HG02678 (cell line): ENCODE measurements around the gene TIAM2.
A peak's percentile ranks its signal among the peaks of the same experiment; 100 is the strongest.

Source experiments
- ATAC-seq: cut with Tn5 transposase; IDR thresholded peaks from one replicate; pipeline ENCODE4 v1.9.1; 2021; ENCODE audit warnings: mild to moderate bottlenecking, moderate library complexity; ENCODE audit not compliant: unreplicated experiment

Gene TIAM2

DNA sequence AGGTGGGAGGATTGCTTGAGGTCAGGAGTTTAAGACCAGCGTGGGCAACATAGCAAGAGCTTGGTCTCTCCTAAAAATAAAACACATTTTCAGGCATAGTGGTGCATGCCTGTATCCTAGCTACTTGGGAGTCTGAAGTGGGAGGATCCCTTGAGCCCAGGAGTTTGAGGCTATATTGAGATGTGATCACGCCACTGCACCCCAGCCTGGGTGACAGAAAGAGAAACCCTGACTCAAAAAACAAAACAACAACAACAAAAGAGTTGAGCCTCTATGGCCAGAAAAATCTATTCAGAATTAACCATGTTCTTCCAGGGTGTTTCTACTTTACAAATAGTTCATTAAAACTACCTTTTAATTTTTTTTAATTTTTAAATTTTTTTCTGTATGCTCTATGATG lies 60.6 kb downstream of the TIAM2 start:
- ATAC-seq = no peak

DNA sequence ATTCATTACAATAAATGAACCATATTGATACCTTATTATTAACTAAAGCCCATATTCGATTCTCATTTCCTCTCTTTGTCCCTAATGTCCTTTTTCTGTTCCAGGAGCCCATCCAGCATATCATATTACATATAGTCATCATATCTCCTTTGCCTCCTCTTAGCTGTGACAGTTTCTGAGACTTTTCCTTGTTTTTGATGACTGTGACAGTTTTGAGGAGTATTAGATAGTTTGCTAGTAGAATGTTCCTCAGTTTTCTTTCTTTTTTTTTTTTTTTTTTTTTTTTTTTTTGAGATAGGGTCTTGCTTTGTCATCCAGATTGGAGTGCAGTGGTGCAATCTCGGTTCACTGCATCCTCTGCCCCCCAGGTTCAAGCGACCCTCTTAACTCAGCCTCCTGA lies 61.6 kb downstream of the TIAM2 start:
- no peak for ATAC-seq

DNA sequence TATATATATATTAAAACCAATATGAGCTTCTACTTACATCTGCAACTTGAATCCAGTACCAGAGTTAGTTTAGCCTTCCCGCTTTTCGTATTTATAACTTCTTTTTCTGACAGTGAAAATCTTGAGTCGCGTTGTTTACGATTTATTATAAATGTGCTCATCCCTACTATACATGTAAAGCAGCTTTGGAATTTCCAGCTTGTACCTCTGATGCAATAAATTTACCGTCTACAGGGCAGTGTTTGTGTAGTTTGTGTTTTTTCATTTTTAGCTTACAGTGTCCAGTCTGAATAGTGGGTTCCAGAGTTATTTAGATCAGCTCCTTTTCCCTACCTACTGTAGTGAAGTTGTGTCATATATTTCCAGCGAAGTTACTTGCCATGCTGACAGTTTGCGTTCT lies 66.3 kb downstream of the TIAM2 start:
- ATAC-seq = no peak

DNA sequence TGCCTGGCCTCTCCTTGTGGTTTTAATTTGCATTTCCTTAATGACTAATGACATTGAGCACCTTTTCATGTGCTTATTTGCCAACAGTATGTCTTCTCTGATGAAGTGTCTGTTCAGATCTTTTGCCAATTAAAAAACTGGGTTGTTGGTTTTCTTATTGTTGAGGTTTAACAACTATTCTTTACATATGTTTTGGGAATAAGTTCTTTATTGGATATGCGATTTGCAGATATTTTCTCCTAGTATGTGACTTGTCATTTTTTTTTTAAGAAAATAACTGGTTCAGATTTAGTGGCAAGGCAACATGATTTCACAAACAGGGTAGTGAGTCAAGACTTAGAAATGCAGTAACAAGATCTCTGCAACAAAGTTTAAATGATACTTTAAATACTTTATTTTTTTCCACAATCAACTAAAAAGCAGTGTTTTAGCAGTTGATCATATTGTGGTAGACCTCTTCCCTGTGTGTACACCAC lies 67.8 kb downstream of the TIAM2 start:
- no peak for ATAC-seq

DNA sequence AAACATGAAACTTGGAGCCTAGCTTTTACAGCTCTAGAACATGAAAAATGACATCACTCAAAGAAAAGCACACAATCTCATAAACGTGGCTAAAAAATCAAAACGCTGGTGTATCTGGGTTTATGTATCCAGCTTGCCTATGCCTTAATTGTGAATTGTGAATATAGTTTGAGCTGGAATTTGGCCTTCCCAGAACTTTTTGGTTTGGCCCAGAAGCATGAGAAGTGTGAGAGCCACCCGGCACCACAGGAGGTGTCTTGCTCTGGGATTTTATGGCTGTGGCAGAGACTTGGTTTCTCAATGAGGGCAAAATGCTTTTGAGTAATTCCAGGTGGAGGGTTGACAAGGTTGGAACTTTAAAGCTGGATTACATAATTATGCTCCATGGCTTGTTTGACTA lies 69.2 kb downstream of the TIAM2 start:
- no peak for ATAC-seq

DNA sequence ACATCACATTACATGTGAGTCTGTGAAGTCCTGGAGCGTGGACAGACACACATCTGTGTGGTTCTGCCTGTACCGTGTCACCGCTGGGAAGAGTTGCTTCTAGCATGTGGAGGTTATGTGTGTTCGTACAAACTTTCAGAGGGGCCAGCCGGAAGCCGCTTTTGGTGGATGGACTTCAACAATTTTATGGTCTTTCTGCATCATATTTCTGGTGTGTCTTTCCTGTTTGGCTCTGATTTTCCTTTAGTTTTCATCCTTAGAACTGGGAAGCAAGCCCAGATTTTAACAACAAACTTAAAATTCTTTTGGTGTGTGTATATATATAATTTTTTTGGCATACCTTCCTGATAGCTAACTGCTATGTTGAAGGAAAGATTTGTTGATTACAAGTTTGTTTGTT lies 71.2 kb downstream of the TIAM2 start:
- no peak for ATAC-seq

DNA sequence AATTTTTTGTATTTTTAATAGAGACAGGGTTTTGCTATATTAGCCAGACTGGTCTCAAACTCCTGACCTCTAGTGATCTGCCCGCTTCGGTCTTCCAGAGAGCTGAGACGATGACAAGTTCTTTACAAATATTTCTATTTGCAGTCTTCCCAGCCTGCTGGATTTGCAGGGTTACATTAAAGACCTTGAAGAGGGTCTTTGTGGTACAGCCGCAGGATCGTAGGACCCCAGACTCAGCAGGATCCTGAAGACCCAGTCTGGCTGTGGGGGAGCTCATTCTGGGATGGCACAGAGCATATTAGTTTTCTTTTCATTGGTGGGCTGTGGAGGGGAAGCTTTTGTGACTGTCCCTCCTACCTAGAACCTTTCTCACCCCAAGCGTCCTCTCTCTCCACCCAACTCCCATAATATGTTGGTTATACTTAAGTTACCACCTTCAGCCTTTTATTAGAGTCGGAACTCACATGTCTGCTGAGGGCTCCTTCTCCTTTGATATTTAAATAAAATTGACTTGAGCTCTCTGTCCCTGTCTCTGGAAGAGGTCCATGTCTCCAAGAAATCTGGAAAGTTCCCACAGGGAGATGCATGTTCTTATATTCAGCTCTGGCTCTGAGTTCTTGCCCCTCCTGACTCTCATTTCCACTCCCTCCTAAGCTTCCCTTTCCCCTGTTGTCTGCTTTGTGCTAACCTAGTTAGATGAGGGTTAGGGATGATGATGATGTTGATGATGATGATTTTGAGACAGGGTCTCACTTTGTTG lies 72.0 kb downstream of the TIAM2 start:
- ATAC-seq = no peak

DNA sequence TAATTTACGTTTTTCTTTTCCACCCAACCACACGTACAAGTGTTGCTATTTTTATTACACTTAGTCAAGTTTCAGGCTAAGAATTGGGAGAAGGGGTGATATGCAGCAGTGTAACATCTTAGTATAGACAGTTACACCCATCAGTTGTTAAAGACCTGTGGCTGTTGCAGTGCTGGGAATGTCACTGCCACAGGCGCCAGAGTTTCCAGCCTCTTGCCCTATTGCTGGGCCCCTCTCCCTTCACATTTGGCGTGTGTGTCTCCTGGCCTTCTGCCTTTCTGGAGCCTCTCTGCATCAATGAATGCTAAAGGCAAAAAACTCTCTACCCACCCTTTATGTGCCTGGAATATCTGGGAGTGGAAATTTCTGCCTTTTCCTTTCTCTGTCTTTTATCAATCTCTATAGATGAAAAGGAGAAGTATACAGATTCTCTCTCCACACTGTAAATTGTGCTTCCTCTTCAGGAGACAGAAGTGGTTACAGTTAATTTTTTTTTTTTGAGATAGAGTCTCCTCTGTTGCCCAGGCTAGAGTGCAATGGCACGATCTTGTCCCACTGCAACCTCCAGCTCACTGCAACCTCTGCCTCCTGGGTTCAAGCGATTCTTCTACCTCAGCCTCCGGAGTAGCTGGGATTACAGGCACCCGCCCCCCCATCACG lies 73.0 kb downstream of the TIAM2 start:
- no peak for ATAC-seq

DNA sequence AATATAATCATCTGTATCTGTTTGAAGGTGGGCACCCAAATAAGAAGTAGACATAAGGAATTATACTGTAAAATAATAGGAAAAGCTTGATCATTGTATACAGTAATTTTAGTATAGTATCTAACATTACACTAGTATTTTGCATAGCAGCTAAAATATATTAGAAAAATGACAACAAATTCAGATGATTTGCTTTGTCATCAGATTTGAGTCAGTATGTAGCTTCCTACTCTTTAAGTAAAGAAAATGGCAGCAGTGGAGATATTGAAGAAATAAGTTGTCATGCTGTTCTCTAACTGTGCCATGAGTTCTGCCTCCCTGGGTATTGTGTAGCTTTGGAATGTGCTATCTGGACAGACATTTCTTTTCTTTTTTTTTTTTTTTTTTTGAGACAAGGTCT lies 74.4 kb downstream of the TIAM2 start:
- no peak for ATAC-seq

DNA sequence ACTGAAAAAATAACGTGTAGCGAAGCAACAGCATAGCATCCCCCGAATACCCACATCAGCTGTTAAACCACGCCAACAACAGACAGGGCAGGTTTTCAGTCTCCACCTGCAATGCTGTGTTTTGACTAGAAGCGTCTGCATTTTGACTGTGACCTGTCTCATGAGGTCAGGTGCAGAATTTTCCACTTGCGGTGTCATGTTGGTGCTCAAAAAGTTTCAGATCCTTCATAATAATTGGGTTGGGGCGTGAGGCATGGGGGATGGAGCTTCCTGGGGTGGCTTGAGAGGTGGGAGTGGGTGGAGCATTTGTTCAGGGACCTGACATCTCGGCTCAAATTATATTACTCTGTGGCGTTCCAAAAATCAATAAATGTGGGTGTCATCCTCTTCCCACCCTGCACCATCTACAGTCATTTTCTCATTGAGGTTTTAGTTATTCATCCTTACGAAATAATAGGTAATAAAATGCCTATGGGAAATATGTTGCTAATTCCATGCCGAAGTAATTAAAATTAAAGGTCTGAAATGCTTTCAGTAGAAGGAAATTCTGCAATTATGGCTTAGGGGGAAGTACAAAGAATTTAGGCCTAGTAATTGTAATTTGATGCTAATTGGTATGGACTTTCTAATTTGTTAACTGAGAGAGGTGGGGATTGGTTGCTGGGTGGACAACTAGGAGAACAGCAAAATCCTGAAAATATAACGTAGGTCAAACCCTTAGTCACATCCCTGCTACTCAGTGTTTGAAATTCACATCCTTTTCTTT lies 81.0 kb downstream of the TIAM2 start:
- no peak for ATAC-seq

DNA sequence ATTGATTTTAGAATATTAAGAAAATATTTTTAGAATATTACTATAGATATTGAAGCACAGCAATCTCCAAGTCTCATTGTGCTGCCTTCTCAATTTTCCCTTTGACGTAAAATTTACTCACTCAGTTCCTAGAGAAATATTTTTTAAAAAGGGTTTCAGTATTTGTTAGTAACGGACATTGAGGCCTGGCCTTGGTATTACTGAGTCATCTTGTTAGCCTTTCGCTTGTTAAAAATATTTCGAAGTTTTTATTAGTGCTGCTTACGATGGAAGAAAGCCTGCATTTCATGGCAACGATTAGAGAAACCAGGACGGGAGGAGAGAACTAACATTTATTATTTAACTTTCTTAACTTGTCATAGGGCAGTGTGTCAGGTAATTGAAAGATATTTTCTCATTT lies 82.2 kb downstream of the TIAM2 start:
- no peak for ATAC-seq

DNA sequence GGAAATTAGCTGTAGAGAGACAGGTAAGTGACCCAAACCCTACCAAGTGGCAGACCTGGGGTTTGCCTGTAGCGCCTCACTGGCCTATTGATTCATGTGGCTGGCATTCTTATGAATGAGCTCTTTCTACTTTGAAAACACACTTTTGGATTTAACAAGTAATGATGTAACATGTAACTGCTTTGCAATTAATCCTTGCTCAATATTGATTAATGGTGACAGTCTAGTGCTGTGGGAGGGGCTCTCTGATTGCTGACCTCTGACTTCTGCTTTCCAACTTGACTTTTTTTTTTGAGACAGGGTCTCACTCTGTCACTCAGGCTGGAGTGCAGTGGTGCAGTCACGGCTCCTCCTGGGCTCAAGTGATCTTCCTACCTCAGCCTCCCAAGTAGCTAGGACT lies 82.7 kb downstream of the TIAM2 start:
- ATAC-seq = no peak

DNA sequence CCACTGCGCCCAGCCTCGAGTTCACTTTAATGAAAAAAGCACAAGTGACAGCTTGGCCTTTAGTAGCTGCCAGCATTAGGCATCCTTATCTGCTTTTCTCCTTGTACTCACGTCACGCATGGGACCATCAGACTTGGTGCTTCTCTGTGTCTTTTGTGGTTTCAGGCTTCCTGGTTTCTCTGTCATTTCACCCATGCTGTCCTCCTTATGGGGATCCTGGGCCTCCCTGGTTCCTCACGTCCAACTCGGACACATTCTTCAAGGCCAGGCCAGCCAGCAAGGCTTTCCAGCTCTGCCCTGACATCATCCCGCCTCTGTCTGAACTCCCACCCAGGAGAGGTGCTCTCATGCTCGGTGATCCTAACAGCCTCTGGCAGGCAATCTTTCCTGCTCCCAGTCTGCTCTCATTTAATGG lies 83.2 kb downstream of the TIAM2 start:
- no peak for ATAC-seq

DNA sequence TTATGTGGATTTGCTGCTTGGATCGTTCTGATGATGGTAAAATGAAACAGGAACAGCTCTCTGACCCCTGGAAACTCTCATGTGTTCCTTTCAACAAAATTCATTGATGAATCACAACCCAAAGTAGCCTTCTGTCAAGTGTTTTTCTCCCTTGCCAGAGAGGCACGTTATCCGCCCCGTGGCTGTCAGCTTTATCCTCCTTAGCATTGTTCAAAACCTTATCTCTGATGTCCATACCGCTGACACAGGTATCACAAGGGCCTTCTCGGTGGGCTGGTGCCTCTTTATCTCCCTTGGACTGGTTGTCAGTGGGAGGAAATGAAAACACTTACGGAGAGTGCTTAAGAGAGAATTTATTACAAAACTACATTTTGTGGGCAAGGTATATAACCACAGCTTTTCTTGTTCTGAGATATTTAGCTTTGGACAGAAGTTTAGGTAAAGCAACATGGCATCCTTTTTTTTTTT lies 84.9 kb downstream of the TIAM2 start:
- ATAC-seq = peak; percentile 72

DNA sequence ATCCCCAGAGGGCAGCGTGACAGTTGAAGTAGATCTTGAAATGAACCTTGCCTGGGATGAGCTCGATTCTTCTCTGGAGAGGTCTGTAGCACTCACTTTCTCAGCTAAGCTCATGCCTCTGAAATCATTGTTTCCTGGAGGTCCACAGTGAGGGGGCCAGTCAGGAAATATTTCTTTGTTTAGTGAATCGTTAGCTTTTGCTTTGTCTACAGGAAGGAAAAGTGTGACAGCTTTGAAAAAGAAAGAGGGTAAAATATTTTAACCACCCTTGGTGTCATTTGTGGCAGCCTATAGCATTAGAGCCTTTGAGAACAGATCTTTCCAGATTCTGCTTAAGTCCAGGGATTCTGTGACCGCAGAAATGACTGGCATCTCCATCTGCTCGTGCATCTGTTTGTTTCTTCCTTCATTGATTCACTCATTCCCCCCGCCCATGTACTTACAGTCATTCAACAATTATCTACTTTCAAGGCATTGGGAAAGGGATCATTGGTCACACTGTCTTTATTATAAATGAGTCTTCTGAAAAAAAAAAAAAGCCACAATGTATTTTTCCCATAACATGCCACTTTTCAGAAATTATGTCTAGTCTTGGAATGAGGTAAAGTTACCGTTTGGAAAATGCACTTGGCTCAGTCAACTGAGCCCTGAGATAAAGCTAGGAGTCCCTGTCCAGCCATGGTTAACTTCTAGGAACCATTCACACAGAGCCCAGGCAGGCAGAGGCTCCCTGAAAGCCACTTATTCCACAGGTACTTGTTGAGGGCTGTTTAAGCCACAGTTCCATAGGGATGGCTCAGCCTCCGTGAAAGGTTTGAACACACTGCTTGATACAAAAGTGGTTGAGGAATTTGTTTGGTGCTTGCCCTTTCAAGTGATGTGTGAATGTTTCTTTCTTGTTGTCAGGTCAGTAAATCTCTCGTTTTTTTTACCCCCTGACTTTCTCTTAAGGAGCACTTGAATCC lies 86.0 kb downstream of the TIAM2 start:
- no peak for ATAC-seq

DNA sequence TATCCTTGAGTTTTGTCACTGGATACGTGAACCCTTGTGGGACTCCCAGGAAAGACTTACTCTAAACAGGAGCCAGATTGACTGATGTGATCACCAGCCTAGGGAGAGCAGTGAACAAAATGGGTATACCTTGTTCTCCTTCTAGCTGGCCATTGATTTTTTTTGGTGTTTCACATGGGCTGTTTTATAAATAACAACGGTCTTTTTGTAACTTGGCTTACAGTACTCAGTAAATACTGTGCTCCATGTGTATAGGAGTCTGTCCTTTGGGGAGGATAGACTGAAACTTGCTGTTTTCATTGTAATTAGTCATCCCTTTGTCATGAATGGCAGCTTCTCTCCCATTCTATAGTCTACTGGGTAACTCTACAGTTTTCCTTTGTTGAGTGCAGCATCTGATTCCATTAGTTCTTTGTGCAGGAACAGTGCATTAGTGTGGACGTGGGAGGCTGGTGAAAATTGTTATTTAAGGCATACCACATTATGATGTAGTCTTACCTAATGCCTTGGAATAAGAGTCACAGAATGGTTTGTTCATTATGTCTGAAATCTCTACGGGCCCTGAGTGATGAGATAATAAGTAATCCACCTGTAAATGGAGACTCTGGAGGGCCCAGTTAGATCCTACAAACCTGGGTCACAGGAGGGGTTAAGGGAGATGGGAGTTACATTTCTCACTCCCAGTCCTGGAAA lies 89.5 kb downstream of the TIAM2 start:
- no peak for ATAC-seq

DNA sequence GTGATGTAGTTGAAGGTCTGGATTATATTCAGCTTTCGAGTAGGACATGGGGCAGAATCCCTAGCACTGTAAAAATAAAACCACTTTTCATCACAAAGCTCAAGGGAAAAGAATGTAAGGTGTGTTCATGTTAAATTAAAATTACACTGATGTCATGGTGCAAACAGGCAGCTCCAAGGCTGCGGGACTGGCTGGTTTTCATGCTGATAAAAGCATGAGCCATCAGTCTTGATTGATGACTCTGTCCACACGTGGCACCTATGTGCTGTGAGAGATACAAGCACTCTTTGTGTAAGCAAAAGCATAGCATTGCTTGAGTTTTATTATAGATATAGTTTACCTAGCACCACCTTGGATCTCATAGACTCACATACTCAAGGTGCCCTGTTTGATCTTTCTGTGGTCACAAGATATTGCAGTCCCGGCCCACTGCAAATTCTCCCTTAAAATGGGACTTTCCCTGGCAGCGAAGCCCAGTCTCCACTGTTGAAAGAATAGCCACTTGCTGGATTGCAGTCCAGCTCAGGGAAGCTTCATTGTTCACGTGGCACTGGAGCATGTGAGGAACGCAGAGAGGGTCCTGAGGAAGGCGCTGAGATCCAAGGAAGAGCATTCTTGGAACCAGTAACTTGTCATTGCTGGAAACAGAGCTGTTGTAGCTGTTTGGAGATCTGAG lies 90.6 kb downstream of the TIAM2 start:
- no peak for ATAC-seq

DNA sequence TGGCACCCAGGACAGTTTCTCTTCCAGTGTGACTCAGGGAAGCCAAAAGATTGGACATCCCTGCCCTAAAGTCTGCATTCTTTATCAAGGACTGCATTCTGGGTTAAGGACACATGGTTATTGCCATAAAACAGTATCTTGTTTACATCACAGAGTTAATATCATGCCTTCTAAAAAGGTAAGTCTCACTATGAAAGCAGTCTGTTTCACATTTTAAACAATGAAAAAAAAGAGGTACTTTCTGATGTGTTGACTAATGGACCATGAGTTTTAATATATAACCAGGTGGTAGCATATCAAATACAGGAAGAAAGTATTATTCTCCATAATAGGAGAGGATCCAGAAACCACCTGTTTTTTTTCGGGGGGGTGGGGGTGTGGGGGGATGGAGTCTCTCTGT lies 93.7 kb downstream of the TIAM2 start:
- ATAC-seq = no peak

DNA sequence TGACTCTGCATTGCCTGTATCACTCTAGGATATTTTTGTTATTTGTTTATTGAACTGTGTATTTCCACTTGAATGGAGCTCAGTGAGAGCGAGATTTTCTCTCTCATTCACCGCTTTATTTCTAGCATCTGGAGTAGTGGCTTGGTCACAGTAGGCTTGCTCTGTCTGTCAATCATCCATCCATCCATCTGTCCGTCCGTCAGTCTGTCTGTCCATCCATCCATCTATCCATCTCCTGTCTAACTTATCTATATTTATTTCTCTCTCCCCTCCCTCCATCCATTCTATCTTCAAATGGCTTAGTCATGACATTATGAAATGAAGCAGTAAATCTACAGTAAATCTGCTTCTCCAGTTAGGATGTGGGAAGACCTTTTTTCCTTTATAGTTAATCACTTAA lies 94.6 kb downstream of the TIAM2 start:
- ATAC-seq = no peak
